Measurements from ENCODE around the gene MVB12B.
A peak's percentile ranks its signal among the peaks of the same experiment; 100 is the strongest.

The MVB12B gene

DNA sequence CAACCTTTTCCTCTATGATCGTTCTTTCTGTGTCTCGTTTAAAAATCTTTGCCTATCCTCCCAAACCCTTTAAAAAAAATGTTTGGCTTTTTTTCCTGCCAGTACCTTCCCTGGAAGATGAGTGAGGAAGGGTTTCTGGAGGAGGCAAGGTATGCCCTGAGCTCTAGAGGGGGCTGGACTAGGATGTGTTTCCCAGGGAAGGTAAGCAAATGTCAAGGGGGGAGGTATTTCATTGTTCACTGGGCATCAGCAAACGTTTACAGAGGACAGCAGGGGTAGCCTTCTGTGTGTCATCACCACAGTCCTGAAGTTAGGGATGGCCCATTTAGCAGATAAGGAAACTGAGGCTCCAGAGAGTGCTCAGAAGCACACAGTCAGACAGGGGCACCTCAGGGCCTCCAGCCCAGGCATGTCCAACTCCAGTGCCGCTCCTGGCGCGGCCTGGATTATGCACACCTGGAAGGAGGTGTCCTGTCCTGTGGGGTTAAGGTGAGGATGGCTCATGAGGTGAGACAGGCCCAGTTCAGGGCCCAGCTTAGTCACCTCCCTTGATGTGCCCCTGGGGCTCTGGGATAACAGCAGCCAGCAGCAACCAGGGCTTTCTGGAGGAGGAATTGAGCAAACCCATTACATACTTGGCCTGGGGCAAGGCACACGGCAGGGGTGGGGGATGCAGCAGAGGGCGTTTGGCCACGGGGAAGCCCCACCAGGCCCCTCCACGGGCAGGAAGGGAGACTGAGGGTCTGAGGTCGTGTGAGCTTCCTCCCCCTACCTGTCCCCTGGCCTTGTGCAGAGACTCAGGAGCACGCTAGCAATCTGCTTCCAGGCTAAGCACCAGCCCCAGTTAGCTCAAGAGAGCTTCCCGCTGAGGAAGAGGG, 186.8 kb downstream of the MVB12B start:
- no peak for DNase-seq

- DNase-seq = peak; percentile 1
Measured at GRCh38 chr9:126514037-126514821, 187.6 kb downstream of the MVB12B start.

DNA sequence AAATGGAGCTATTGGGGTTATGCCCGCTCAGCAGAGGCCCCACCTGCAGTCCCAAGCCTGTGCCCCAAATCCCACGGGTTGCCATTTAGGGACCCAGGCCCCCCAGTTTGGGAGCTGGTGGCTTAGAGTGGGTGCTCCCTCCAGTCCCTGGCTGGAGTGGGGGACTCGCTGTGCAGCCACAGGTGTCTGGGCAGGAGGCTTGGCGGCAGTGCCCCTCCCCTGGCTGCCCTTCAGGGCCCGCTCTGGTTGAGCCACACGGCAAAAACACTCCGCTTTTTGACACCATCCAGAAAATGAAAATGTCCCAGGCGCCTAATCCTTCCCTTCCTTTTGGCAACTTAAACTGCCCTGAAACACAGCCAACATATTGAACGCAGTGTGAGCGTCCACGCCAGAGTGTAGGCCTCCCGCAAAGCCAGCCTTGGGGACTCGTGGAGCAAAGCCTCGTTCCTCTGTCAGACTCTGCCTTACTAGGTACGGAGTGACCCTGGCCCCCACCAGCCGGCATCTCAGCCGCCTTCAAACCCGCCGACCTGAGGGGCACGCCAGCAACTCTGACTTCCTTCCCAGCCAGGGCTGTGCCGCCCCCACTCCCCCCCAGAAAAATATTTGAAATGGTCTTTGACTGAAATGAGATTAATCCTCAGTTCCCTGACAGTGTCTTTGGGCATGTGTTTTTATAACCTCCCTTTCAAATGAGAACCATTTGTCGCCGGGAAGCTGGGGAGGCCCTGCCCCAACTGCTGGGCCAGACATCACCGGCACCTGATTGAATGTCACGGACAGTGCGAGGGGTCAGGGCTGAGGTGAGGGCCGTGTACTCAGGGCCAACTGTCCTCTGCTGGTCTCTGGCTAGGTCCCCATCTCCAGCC, 188.6 kb downstream of the MVB12B start:
- no peak for DNase-seq

DNA sequence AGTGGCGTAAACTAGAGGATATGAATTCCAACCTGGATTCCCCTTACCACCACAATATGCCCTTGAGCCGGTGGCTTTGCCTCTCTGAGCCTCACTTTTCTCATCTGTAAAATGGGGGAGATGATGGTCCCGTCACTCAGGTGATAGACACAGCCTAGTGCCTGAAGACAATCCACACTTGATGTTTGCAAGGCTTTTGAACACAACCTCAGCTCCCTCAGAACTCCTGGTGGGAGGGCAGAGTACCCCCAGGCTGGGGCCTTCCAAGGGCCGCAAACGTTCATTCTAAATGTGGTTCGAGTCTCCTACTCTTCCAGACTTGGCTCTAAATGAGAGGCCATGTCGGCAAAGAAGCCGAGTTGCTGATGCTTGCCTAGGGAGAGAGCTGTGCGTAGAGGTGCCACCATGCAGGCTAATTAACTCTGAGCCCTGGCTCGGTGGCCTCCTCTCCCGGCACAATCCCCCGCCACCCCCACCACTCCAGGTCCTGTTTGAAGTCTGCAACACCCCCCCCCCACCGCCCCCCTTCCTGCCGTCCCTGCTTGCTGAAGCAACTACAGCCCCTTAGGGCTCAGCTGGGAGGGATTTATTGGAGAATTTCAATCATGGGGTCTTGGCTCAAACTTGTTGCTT, 189.4 kb downstream of the MVB12B start:
- no peak for DNase-seq

- no peak for DNase-seq
Measured at GRCh38 chr9:126516561-126516935, 189.9 kb downstream of the MVB12B start.

- DNase-seq = peak; percentile 46
Measured at GRCh38 chr9:126516936-126517832, 190.6 kb downstream of the MVB12B start.

GRCh38 chr9:126517833-126518356, 191.3 kb downstream of the MVB12B start:
- DNase-seq = peak; percentile 9

DNA sequence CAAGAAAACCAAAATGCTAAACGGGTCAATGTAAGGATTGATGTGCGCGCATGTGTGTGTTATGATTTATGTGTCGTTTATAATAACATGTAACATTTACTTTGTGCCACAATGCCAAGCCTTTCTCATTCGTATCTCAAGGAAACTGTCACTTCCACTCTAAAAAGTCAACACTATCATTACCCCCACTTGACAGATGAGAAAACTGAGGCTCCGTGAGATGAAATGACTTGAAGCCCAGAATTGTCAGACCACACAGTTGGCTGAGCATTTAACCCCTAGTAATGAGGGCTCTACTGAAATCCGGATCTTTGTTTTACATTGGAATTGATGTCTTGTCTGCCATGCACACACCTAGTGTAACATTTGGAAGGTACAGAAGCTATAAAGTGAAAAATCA, 192.1 kb downstream of the MVB12B start:
- DNase-seq = no peak

- DNase-seq = no peak
Measured at GRCh38 chr9:126519660-126520420, 193.2 kb downstream of the MVB12B start.

DNA sequence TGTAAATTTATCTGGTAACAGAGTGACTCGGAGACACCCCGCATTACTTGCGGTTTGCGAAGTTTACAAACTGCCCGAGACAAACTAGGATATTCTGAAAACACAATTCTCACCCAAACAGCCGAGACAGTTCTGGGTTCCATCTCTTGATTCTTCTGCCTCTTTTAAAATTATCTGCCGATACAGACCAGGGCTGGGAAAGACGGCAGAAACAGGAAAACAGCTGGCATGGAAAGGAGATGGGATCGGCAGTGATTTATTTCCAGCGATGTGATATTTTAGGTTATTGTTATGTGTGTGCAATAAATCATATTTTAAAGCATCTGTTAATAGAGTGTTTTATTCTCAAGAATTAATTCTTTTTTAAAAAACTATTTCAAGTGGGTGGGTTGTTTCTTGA, 193.8 kb downstream of the MVB12B start:
- DNase-seq = no peak

DNA sequence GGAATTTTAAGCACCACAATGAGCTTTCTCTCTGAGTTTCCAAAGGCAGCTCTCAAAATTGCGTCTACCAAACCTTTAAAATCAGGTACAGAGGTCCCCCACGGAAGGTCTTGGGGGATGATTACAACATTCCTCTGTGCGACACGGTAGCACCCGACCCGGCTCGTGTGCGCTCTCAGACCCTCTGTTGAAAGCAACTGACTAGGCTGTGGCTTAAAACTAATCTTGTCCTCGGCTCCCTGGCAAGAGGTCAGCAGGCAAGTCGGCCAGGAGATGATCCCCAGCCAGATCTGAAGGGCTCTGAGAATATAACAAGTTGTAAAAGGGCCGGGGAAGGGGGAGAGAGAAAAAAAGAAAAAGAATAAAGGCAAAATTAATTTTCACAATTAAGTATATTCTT, 194.5 kb downstream of the MVB12B start:
- DNase-seq = no peak

DNA sequence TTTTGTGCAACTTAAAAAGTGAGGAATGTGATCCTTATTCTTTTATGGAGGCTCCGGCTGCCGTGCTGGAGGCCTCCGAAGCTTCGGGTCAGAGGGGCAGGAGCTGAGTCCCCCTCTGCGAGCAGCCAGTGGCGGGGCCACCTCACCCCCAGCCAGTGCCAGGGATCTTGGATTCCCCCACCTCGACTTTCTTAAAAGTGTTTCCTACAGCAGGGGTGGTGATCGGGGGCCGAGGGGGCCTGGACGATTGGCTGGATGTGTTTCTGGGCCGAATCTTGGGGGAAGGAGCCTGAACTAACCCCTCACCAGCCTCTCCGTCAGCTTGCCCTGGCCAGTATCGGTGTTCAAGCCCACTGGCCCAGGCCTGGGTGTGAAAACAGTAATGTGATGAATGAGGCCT, 194.9 kb downstream of the MVB12B start:
- DNase-seq = no peak

GRCh38 chr9:126521976-126522590, 195.5 kb downstream of the MVB12B start:
- no peak for DNase-seq

- DNase-seq = no peak
Measured at GRCh38 chr9:126522612-126523356, 196.2 kb downstream of the MVB12B start.

DNA sequence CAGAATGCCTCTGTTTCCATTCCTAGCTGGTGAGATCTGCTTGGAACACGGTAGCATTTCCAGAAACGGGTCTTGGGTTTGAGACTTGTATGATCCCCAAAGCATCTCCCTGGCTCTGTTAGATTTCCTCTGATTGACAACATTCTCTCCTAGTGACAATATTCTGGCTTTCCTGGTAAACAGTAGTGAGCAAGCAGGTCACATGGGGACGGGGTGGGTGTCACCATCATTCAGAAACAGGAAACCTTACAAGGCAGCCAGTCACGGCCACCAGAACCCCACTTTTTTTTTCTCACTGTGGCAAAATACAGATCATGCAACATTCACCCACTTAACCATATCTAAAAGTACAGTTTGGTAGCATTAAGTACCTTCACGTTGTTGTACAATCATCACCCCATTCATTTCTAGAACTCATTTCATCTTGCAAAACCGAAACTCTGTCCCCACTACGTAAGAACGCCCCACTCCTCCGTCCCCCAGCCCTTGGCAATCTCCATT, 197.0 kb downstream of the MVB12B start:
- DNase-seq = no peak

DNA sequence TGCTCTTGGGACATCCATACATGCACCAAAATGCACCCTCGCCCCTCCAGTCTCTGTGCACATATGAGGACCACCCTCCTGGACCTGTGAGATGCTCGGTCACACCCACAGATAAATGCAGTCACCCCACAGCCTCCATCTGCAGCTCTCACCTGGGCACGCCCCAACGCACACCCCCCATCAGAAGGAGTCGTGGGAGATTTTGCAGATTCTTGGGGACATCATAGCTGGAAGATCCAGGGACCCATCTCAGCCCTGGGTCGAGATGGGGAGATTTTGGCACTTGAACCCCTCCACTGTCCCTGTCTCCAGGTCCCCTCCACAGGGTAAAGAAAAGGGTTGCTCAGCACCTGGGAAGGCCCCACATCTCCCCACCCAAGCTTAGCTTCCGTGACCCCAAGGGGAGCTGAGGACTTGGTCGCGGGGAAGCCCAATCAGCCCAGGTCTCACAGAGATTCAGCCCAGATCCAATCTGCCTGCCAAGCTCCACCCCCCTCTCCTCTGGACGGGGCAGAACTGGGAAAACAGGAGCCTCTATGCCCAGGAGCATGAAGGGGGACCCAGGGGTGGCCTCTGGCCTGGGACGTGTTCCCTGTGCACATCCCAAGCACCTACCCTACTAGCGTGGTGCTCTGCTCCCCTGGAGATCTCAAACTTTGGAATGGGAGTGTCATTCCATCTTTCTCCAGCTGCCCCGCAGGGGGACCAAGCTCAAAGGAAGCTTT, 197.9 kb downstream of the MVB12B start:
- no peak for DNase-seq

DNA sequence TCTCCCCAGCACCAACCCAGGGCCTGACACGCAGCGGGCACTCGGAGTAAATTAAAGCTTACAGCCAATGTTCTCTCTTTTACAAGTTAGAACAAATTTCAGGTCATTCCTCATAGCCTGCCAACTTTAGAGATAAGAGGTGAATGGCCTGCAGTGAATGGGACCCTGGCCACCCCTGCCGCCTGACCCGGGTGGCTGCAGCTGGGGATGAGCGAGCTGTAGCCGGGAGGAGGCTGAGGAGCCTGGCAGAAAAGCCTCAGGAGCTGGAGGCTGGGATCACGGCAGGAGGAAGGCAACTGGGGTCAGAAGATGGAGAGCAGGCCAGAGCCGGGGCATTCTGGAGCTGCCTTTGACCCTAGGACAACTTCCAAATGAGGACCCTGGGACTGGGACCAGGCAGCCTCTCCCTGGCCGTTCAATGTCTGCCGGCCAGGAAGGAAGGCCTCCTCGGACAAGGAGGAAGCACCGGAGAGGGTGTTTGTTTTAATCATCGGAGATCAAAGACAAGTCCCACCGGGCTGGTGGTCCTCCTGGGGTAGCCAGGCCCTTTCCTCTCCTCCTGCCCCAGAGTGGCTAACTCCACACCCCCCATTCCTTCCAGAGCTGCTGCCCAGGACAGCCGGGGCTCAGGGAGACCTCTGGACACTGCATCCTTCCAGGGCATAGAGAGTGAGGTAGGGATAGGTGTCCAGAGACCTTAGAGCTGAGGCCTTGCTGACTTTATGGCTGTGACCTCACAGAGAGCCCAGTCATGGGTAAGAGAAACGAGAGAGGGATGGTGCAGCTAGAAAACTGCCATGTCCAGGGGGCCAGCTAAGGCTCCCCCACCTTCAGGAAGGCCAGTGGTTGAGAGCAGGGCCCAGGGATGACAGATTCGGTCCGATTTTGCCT, 199.8 kb downstream of the MVB12B start:
- no peak for DNase-seq
